Keratinocyte (primary cell): ENCODE measurements around the gene SMIM14. TPM values are rescaled to one million over a fixed set of nuclear protein-coding genes. Genes with fewer than 3 reads are reported as not detected.

ENCODE experiments used
- DNase-seq: peaks from one replicate; pipeline ENCODE4 v3.0.0-alpha.2; 2011; ENCODE audit warnings: low read depth, missing footprints, low spot score
- FAIRE-seq: peaks from 2 replicates; lab custom pipeline; 2011; peaks lifted over from hg19 to GRCh38; lab: Jason Lieb, UNC
- H2AFZ ChIP-seq: 2 replicates; pipeline ENCODE4 v1.6.0; 2012; ENCODE audit warnings: low read length, control low read depth, inconsistent platforms; ENCODE audit not compliant: control insufficient read depth
- H3K27ac ChIP-seq: 2 replicates; pipeline ENCODE4 v1.5.1; 2011; ENCODE audit warnings: low read length; ENCODE audit not compliant: control insufficient read depth, insufficient read depth
- H3K27me3 ChIP-seq: 3 replicates; pipeline ENCODE4 v1.6.0; 2011; ENCODE audit warnings: low read length; ENCODE audit not compliant: control insufficient read depth, insufficient read depth; ENCODE audit errors: extremely low read depth
- H3K36me3 ChIP-seq, 2 experiments: 2 replicates in 1 of 2; 3 replicates in 1 of 2; pipeline ENCODE4 v1.5.1; 2011; ENCODE audit warnings: low read length in 2 of 2, mild to moderate bottlenecking in 1 of 2; ENCODE audit not compliant: control insufficient read depth in 2 of 2, insufficient read depth in 2 of 2; ENCODE audit errors: extremely low read depth in 1 of 2
- H3K4me1 ChIP-seq: 3 replicates; pipeline ENCODE4 v1.5.1; 2011; ENCODE audit warnings: low read length; ENCODE audit not compliant: control insufficient read depth, insufficient read depth; ENCODE audit errors: extremely low read depth
- H3K4me2 ChIP-seq: 3 replicates; pipeline ENCODE4 v1.6.0; 2011; ENCODE audit warnings: low read depth, low read length; ENCODE audit not compliant: control insufficient read depth, insufficient read depth; ENCODE audit errors: extremely low read depth
- H3K4me3 ChIP-seq, 3 experiments: fragments of 200-600 bp in 1 of 3; sonication (generic) in 1 of 3; 2 replicates in 2 of 3; 3 replicates in 1 of 3; pipeline ENCODE4 v1.5.1; 2011 to 2016; ENCODE audit warnings: low read length in 3 of 3, mild to moderate bottlenecking in 3 of 3, control low read depth in 2 of 3, inconsistent platforms in 1 of 3, low read depth in 1 of 3, mixed read lengths in 1 of 3, mixed run types in 1 of 3, moderate library complexity in 1 of 3; ENCODE audit not compliant: control insufficient read depth in 2 of 3, insufficient read depth in 2 of 3; ENCODE audit errors: extremely low read depth in 1 of 3
- H3K79me2 ChIP-seq: 2 replicates; pipeline ENCODE4 v1.6.0; 2012; ENCODE audit warnings: low read length; ENCODE audit not compliant: control insufficient read depth, insufficient read depth
- H3K9ac ChIP-seq: 3 replicates; pipeline ENCODE4 v1.6.0; 2011; ENCODE audit warnings: low read length; ENCODE audit not compliant: control insufficient read depth, insufficient read depth; ENCODE audit errors: extremely low read depth
- H3K9me1 ChIP-seq: 3 replicates; pipeline ENCODE4 v1.6.0; 2011; ENCODE audit warnings: low read length; ENCODE audit not compliant: control insufficient read depth, insufficient read depth; ENCODE audit errors: extremely low read depth
- H3K9me3 ChIP-seq: 2 replicates; pipeline ENCODE4 v1.5.1; 2012; ENCODE audit warnings: low read depth, low read length; ENCODE audit not compliant: control insufficient read depth
- H4K20me1 ChIP-seq: 3 replicates; pipeline ENCODE4 v1.6.0; 2011; ENCODE audit warnings: low read length; ENCODE audit not compliant: control insufficient read depth, insufficient read depth; ENCODE audit errors: extremely low read depth
- CTCF ChIP-seq, 3 experiments: IDR thresholded peaks in 1 of 3; conservative IDR thresholded peaks in 1 of 3; optimal IDR thresholded peaks in 1 of 3; 2 replicates in 2 of 3; 3 replicates in 1 of 3; pipeline versions ENCODE3 to v1.5.1; 2011; ENCODE audit warnings: low read length in 3 of 3, mild to moderate bottlenecking in 3 of 3, moderate library complexity in 2 of 3, control low read depth in 1 of 3, inconsistent platforms in 1 of 3; ENCODE audit not compliant: insufficient read depth in 2 of 3; ENCODE audit errors: extremely low read depth in 1 of 3
- EZH2 ChIP-seq: IDR thresholded peaks from one replicate; pipeline ENCODE4 v1.6.1; 2012; ENCODE audit warnings: inconsistent platforms, mild to moderate bottlenecking, low read length, moderate library complexity
- dilution Hi-C: fragments of 300-500 bp; cut with MboI; formaldehyde crosslinking; loops from one replicate; pipeline ENCODE4 v1.7.0; 2020; ENCODE audit warnings: low sequenced_read_pairs; ENCODE audit not compliant: extremely low pct_ligation_motif_present
- polyA plus RNA-seq, 5 experiments: library from polyadenylated mRNA; depleted of rRNA in 3 of 5; stranded (reverse) in 3 of 5; stranded (forward) in 1 of 5; unstranded in 1 of 5; fragments of >200 nt; gene quantifications; 1 replicate in 1 of 5; 2 replicates in 3 of 5; 3 replicates in 1 of 5; pipeline versions ENCODE4 v1.2.1 to v1.2.3, GENCODE V29; 2011 to 2012; ENCODE audit warnings: missing spikeins in 2 of 5, low read depth in 1 of 5, low replicate concordance in 1 of 5

SMIM14 gene
- polyA plus RNA-seq, 1 donor (not counting 4 experiments of a cell fraction or from before 2014, with no cell fraction given), result 13.9 TPM

GRCh38 chr4:39574946-39575345 is 63.7 kb downstream of the SMIM14 start:
- no peak overlapping the region for H3K9ac ChIP-seq
- no peak overlapping the region for H3K4me2 ChIP-seq
- TF ChIP-seq CTCF (optimal IDR thresholded peaks at IDR 0.05 in 1 of 3, IDR thresholded peaks at IDR 0.05 in 1 of 3, conservative IDR thresholded peaks at IDR 0.05 in 1 of 3; ENCODE audit: extremely low read depth in 1 of 3, insufficient read depth in 2 of 3, low read length in 3 of 3) (no peak), EZH2 (no peak)
- no peak overlapping the region for H3K4me3 ChIP-seq
- no peak for FAIRE-seq
- H3K36me3 ChIP-seq, result no peaks in the 10 kb centered on the region
- H3K79me2 ChIP-seq, result no peaks in the 10 kb centered on the region
- H3K4me1 ChIP-seq, result peaks cover 4% of the 10 kb centered on the region
- H3K9me3 ChIP-seq, result no peaks in the 10 kb centered on the region
- H3K27ac ChIP-seq, result no peak overlapping the region
- H4K20me1 ChIP-seq, result no peaks in the 10 kb centered on the region
- H3K27me3 ChIP-seq, result no peaks in the 10 kb centered on the region
- DNase-seq, result no peak
- H2AFZ ChIP-seq, result no peak overlapping the region
- dilution Hi-C loops, result no loop called here
- H3K9me1 ChIP-seq, result no peaks in the 10 kb centered on the region

GRCh38 chr4:39571504-39571903 is 67.2 kb downstream of the SMIM14 start:
- no peak for FAIRE-seq
- Histone ChIP-seq H3K9ac (no peak overlapping the region), H3K36me3 (no peaks in the 10 kb centered on the region), H3K4me1 (peaks cover 16% of the 10 kb centered on the region), H3K9me1 (no peaks in the 10 kb centered on the region), H2AFZ (no peak overlapping the region), H3K4me2 (no peak overlapping the region), H3K27ac (no peak overlapping the region), H3K4me3 (no peak overlapping the region), H3K9me3 (no peaks in the 10 kb centered on the region), H3K27me3 (no peaks in the 10 kb centered on the region), H3K79me2 (no peaks in the 10 kb centered on the region), H4K20me1 (no peaks in the 10 kb centered on the region)
- dilution Hi-C loops, result no loop called here
- DNase-seq, result no peak
- TF ChIP-seq EZH2, result no peak
- TF ChIP-seq CTCF (optimal IDR thresholded peaks at IDR 0.05 in 1 of 3, IDR thresholded peaks at IDR 0.05 in 1 of 3, conservative IDR thresholded peaks at IDR 0.05 in 1 of 3; ENCODE audit: extremely low read depth in 1 of 3, insufficient read depth in 2 of 3, low read length in 3 of 3), result no peak
